Upper lobe of left lung (tissue), 4 donors: Measurements from ENCODE around the gene KLHL29.

Experiments used
- CTCF ChIP-seq, 6 experiments: fragments of 450-650 bp in 4 of 6; fragments of 200-600 bp in 2 of 6; sonication (generic) in 2 of 6; IDR thresholded peaks; one replicate each; pipeline ENCODE4 v1.5.1; 2016 to 2019; ENCODE audit warnings: antibody characterized with exemption in 6 of 6
- EP300 ChIP-seq, 4 donors: sonication (generic); formaldehyde crosslinking; IDR thresholded peaks; one replicate each; pipeline ENCODE4 v1.5.1; 2017; ENCODE audit warnings: antibody characterized with exemption in 4 of 4, control low read depth in 2 of 4
- POLR2A ChIP-seq, 4 donors: fragments of 450-650 bp; IDR thresholded peaks; one replicate each; pipeline ENCODE4 v1.5.1; 2016 to 2017; ENCODE audit warnings: antibody characterized with exemption in 4 of 4, mild to moderate bottlenecking in 2 of 4
- POLR2AphosphoS5 ChIP-seq, 2 donors: sonication (generic); formaldehyde crosslinking; IDR thresholded peaks; one replicate each; pipeline ENCODE4 v1.5.1; 2017; ENCODE audit warnings: antibody characterized with exemption in 2 of 2

GRCh38 chr2:23698116-23698693 is 313.2 kb downstream of the KLHL29 start:
- no peak for TF ChIP-seq POLR2A (IDR thresholded peaks at IDR 0.05)
- no peak for TF ChIP-seq CTCF (IDR thresholded peaks at IDR 0.05)
- no peak for TF ChIP-seq POLR2AphosphoS5 (IDR thresholded peaks at IDR 0.05)
- TF ChIP-seq EP300 (IDR thresholded peaks at IDR 0.05) = no peak
